Measurements from ENCODE around the gene GCLC.

DNA sequence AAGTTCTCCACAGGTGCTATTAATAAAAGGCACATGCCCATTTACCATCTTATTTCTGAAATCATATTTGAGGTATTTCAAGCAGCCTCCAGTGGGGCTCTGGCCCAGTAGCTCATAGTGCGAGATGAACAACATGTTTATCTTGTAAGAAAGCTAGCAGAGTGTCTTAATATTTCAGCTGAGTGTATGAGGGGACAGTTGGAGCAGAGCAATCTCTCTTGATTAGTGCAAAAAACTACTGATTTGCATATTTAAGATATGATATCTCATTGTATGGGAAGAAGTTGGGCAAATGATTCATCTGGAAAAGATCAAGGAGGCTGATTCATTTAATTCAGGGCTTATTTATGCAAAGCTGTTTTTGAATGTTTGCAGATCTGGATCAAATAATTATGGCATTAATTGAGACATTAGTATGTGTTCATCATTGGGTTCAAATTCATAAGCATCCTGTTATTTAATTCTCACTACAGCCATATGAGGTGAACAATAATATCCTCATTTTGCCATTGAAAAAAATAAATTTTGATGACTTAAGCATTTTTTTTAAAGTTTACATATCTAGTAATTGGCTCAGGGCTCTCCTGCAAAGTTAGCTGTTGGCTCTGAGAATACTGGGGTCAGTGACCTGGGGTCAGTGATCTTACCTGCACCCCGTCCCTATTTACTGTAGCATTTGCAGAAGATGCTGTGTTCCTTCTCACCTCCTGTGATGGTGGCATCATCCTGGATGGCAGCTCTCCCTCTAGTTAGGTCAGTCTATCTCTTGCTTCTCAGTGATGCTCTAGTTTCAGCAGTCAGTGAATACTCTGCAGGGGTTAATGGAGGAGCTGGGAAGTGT is 24.1 kb upstream of the GCLC start:
- no peak for TF ChIP-seq EZH2 (IDR thresholded peaks at IDR 0.05; ENCODE audit: low read length)
- TF ChIP-seq, protein P1, sequence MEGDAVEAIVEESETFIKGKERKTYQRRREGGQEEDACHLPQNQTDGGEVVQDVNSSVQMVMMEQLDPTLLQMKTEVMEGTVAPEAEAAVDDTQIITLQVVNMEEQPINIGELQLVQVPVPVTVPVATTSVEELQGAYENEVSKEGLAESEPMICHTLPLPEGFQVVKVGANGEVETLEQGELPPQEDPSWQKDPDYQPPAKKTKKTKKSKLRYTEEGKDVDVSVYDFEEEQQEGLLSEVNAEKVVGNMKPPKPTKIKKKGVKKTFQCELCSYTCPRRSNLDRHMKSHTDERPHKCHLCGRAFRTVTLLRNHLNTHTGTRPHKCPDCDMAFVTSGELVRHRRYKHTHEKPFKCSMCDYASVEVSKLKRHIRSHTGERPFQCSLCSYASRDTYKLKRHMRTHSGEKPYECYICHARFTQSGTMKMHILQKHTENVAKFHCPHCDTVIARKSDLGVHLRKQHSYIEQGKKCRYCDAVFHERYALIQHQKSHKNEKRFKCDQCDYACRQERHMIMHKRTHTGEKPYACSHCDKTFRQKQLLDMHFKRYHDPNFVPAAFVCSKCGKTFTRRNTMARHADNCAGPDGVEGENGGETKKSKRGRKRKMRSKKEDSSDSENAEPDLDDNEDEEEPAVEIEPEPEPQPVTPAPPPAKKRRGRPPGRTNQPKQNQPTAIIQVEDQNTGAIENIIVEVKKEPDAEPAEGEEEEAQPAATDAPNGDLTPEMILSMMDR (optimal IDR thresholded peaks at IDR 0.05 in 1 of 3, IDR thresholded peaks at IDR 0.05 in 1 of 3, conservative IDR thresholded peaks at IDR 0.05 in 1 of 3; ENCODE audit: extremely low read depth in 1 of 3, insufficient read depth in 2 of 3, low read length in 3 of 3), result no peak
